K562 (cell line): ENCODE measurements around the gene INO80. TPM values are rescaled to one million over a fixed set of nuclear protein-coding genes. Genes with fewer than 3 reads are reported as not detected.

Source experiments
- ATAC-seq: fragments of 200-7000 bp; cut with Tn5 transposase; 3 replicates; pipeline ENCODE4 v1.9.1; 2020; ENCODE audit warnings: moderate library complexity
- BruUV-seq: library from RNA; stranded (reverse); fragments of 400-500 nt; replicated peaks from 2 replicates; lab custom pipeline; 2021; lab: Mats Ljungman, UMichigan
- CTCF ChIA-PET: fragments of 300-600 bp; formaldehyde crosslinking; extraction: SDS; loops from one replicate; lab custom pipeline; 2021; ENCODE audit warnings: low intra/inter-chr PET ratio; lab: Yijun Ruan, JAX
- POLR2A ChIA-PET: fragments of 300-600, 350-650 bp; sonication (Branson Sonifier 250); formaldehyde crosslinking; extraction: SDS; loops from one replicate; lab custom pipeline; 2021; ENCODE audit warnings: antibody characterized with exemption, inconsistent platforms; lab: Yijun Ruan, JAX
- DNase-seq, 4 experiments: peaks; one replicate each; pipeline versions ENCODE4 v3.0.0 to v3.0.0-alpha.2; 2011 to 2018; ENCODE audit warnings: low spot score in 3 of 4, mixed read lengths in 3 of 4; ENCODE audit errors: extremely low read depth in 1 of 4
- FAIRE-seq: peaks from 2 replicates; lab custom pipeline; 2011; peaks lifted over from hg19 to GRCh38; lab: Jason Lieb, UNC
- H2AFZ ChIP-seq: 2 replicates; pipeline ENCODE4 v1.6.0; 2011; ENCODE audit warnings: low read depth, low read length, control low read depth, inconsistent platforms
- H3K27ac ChIP-seq: fragments of 200-600 bp; 3 replicates; pipeline ENCODE4 v1.8.0; 2011; ENCODE audit warnings: low read depth, mild to moderate bottlenecking, control low read depth, inconsistent platforms, low read length, moderate library complexity, mixed read lengths; ENCODE audit errors: extremely low read depth
- H3K27me3 ChIP-seq, 2 experiments: fragments of 300-600 bp in 1 of 2; 2 replicates in 1 of 2; 3 replicates in 1 of 2; pipeline versions ENCODE4 v1.6.0 to v1.8.0; 2011; ENCODE audit warnings: inconsistent platforms in 2 of 2, low read length in 2 of 2, mild to moderate bottlenecking in 1 of 2, mixed read lengths in 1 of 2, moderate library complexity in 1 of 2; ENCODE audit not compliant: control insufficient read depth in 2 of 2, insufficient read depth in 2 of 2
- H3K36me3 ChIP-seq: fragments of 300-600 bp; 3 replicates; pipeline ENCODE4 v1.8.0; 2011; ENCODE audit warnings: mild to moderate bottlenecking, low read length, inconsistent platforms; ENCODE audit not compliant: control insufficient read depth, insufficient read depth
- H3K4me1 ChIP-seq, 2 experiments: fragments of 200-600 bp in 1 of 2; replicated peaks in 1 of 2; 2 replicates in 1 of 2; 3 replicates in 1 of 2; pipeline versions ENCODE4 v1.5.1 to v1.8.0; 2011; ENCODE audit warnings: inconsistent platforms in 2 of 2, low read length in 2 of 2, mild to moderate bottlenecking in 1 of 2, mixed read lengths in 1 of 2, moderate library complexity in 1 of 2; ENCODE audit not compliant: control insufficient read depth in 2 of 2, insufficient read depth in 2 of 2
- H3K4me2 ChIP-seq: 2 replicates; pipeline ENCODE4 v1.6.1; 2011; ENCODE audit warnings: low read length, control low read depth, inconsistent platforms, mixed read lengths; ENCODE audit not compliant: insufficient read depth
- H3K4me3 ChIP-seq: fragments of 200-600 bp; sonication (generic), shearing (Covaris generic); 2 replicates; pipeline ENCODE4 v1.5.1; 2016; ENCODE audit warnings: control low read depth, inconsistent platforms
- H3K79me2 ChIP-seq: fragments of 200-600 bp; 3 replicates; pipeline ENCODE4 v1.8.0; 2011; ENCODE audit warnings: low read length, inconsistent platforms; ENCODE audit not compliant: control insufficient read depth, insufficient read depth
- H3K9ac ChIP-seq, 2 experiments: 2 replicates each; pipeline versions ENCODE4 v1.6.0 to v1.6.1; 2011; ENCODE audit warnings: low read depth in 2 of 2, low read length in 2 of 2, control low read depth in 1 of 2, inconsistent platforms in 1 of 2, mild to moderate bottlenecking in 1 of 2, mixed read lengths in 1 of 2; ENCODE audit not compliant: insufficient read depth in 1 of 2
- H3K9me1 ChIP-seq: one replicate; pipeline ENCODE4 v1.6.0; 2011; ENCODE audit warnings: inconsistent platforms, mild to moderate bottlenecking, low read length, moderate library complexity; ENCODE audit not compliant: control insufficient read depth, insufficient read depth
- H3K9me3 ChIP-seq: replicated peaks from 2 replicates; pipeline ENCODE4 v1.5.1; 2011; ENCODE audit warnings: low read depth, low read length, inconsistent platforms; ENCODE audit not compliant: control insufficient read depth, insufficient read depth
- H4K20me1 ChIP-seq: replicated peaks from 2 replicates; pipeline ENCODE4 v1.6.1; 2011; ENCODE audit warnings: low read length, inconsistent platforms, mixed read lengths; ENCODE audit not compliant: control insufficient read depth, insufficient read depth
- CBFA2T2 ChIP-seq: fragments of 450-650 bp; conservative IDR thresholded peaks from 2 replicates; pipeline ENCODE4 v1.6.1; 2017; ENCODE audit warnings: mild to moderate bottlenecking
- FIP1L1 ChIP-seq: fragments of 200-400 bp; formaldehyde crosslinking; IDR thresholded peaks from 2 replicates; pipeline ENCODE4 v1.6.1; 2018; ENCODE audit warnings: mild to moderate bottlenecking, low read depth, low read length; ENCODE audit not compliant: poor library complexity, severe bottlenecking
- HMGN3 ChIP-seq: IDR thresholded peaks from 2 replicates; pipeline ENCODE4 v1.6.1; 2011; ENCODE audit warnings: borderline replicate concordance, low read depth, mild to moderate bottlenecking, mixed read lengths, low read length; ENCODE audit not compliant: insufficient read length; ENCODE audit errors: extremely low read depth
- PATZ1 ChIP-seq: fragments of 250-450 bp; sonication (Bioruptor Pico); IDR thresholded peaks from 2 replicates; pipeline ENCODE4 v1.5.0; 2020; ENCODE audit warnings: mild to moderate bottlenecking, borderline replicate concordance
- POLR3G ChIP-seq: IDR thresholded peaks from 2 replicates; pipeline ENCODE4 v1.6.1; 2011; ENCODE audit not compliant: insufficient read length, insufficient replicate concordance; ENCODE audit errors: extremely low read depth
- PTRF ChIP-seq: fragments of 450-650 bp; IDR thresholded peaks from 2 replicates; pipeline ENCODE4 v1.6.1; 2016; ENCODE audit warnings: mild to moderate bottlenecking, missing genetic modification characterization, missing compliant biosample characterization
- ZNF766 ChIP-seq: fragments of 200-800 bp; sonication (Bioruptor generic); conservative IDR thresholded peaks from 2 replicates; pipeline ENCODE4 v1.6.1; 2016; ENCODE audit warnings: missing genetic modification characterization, missing compliant biosample characterization
- WGBS: fragments of 100-300 bp; shearing (Covaris generic); methylation state at CpG from one replicate; pipeline ENCODE4 v1.1.6; 2016; ENCODE audit warnings: low coverage, mixed read lengths; ENCODE audit not compliant: insufficient coverage; ENCODE audit errors: missing lambda C conversion rate; 5-methylcytosine and 5-hydroxymethylcytosine counted together
- in situ Hi-C: fragments of 300-500 bp; cut with MboI; formaldehyde crosslinking; loops from 4 replicates; pipeline ENCODE4 v1.15.0; 2018; ENCODE audit warnings: inconsistent platforms, mixed read lengths
- intact Hi-C: fragments of 100-400 bp; cut with micrococcal nuclease; formaldehyde crosslinking; loops from 2 replicates; pipeline ENCODE4 v1.14.2; 2022
- polyA plus RNA-seq, 8 experiments: library from polyadenylated mRNA; depleted of rRNA in 4 of 8; stranded (reverse) in 5 of 8; unstranded in 3 of 8; fragments of >200 nt; fragmentation: Nextera tagmentation in 2 of 8; fragmentation: Illumina TruSeq in 1 of 8; extraction: Ambion mirVana in 2 of 8; extraction: Trizol in 1 of 8; gene quantifications; 2 replicates each; pipeline versions ENCODE4 v1.2.1 to v1.2.3, GENCODE V29; 2011 to 2014; ENCODE audit warnings: inconsistent platforms in 1 of 8, missing spikeins in 1 of 8
- total RNA-seq, 7 experiments: library from RNA; depleted of rRNA in 6 of 7; stranded (reverse); fragments of >200 nt in 6 of 7; fragmentation: Illumina TruSeq in 2 of 7; extraction: Trizol in 2 of 7; gene quantifications; 2 replicates each; pipeline versions ENCODE4 v1.2.1 to v1.2.3, GENCODE V29; 2011 to 2021; ENCODE audit warnings: low replicate concordance in 1 of 7

INO80 gene
- total and polyA plus RNA-seq, 9 of the 15 experiments (the other 6 are each of a cell fraction or from before 2014, with no cell fraction given) = 1.1 to 25.7 (median 19.9) TPM

- TF ChIP-seq PTRF = no peak
- TF ChIP-seq PATZ1 (CRISPR knock-in tag) = no peak
- TF ChIP-seq CBFA2T2 = no peak
Measured at GRCh38 chr15:41020829-41021228, 95.3 kb downstream of the INO80 start (continued).

DNA sequence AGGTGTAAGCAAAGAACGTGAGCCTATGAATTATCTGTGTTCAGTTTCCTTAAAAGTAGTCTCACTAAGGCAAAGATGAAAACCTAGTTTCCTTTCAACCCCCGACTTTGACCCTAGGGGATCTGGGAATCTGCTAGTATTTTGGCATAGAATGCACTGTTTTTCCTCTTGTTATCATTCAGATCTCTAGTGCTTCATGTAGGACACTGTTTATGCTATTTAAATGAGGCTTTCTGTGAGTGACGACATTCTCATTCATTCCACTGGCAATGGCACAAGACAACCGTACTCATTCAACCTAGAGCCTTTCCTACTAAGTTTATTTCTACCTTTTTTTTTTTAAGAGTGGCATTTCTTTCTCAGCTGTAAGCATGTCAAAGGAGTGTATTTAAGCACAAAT, 95.8 kb downstream of the INO80 start:
- WGBS = 86% methylated on average over 4 of the region's 4 CpGs
- ChIA-PET POLR2A (interaction anchor here (1.1 kb wide), 1 partner anchor 24 kb away, joined by 3 read pairs; no protein-coding TSS in a partner anchor), CTCF (interaction anchor here (0.9 kb wide), 1 partner anchor 164 kb away, joined by 3 read pairs; no protein-coding TSS in a partner anchor)
- Histone ChIP-seq H3K9me1 (no peaks in the 10 kb centered on the region), H3K9me3 (no peaks in the 10 kb centered on the region), H2AFZ (no peak overlapping the region), H3K4me3 (no peak overlapping the region), H3K4me2 (no peak overlapping the region), H3K27me3 (no peaks in the 10 kb centered on the region), H3K27ac (no peak overlapping the region), H3K79me2 (no peaks in the 10 kb centered on the region), H3K4me1 (no peaks in the 10 kb centered on the region), H3K36me3 (peaks cover 86% of the 10 kb centered on the region), H3K9ac (no peak overlapping the region), H4K20me1 (no peaks in the 10 kb centered on the region)
- no TSS peak for BruUV-seq
- TF ChIP-seq HMGN3 = no peak
- no peak for TF ChIP-seq ZNF766 (CRISPR knock-in tag)
- TF ChIP-seq POLR3G = no peak
- TF ChIP-seq FIP1L1 = no peak
- no peak for FAIRE-seq
- intact Hi-C loops (no loop called here), in situ Hi-C loops (loop anchor here (5.0 kb wide), 1 partner anchor 113 kb away; no protein-coding TSS in a partner anchor)
- ATAC-seq = no peak
- no peak for DNase-seq
